H1 (cell line): ENCODE measurements around the gene HMMR. TPM values are rescaled to one million over a fixed set of nuclear protein-coding genes. Genes with fewer than 3 reads are reported as not detected.

Source experiments
- CTCF ChIA-PET: fragments of 300-600 bp; sonication (Branson Sonifier 250); formaldehyde crosslinking; loops from one replicate; lab custom pipeline; 2021; ENCODE audit not compliant: partially characterized antibody; lab: Charles Lee
- POLR2A ChIA-PET: fragments of 300-600 bp; sonication (Branson Sonifier 250); formaldehyde crosslinking; loops from one replicate; lab custom pipeline; 2021; ENCODE audit warnings: inconsistent platforms; ENCODE audit not compliant: partially characterized antibody; lab: Charles Lee
- DNase-seq, 2 experiments: peaks; one replicate each; pipeline versions ENCODE4 v3.0.0 to v3.0.0-alpha.2; 2010 to 2022; ENCODE audit warnings: low spot score in 2 of 2, low read depth in 1 of 2, mixed read lengths in 1 of 2
- FAIRE-seq: peaks from 2 replicates; lab custom pipeline; 2011; peaks lifted over from hg19 to GRCh38; lab: Jason Lieb, UNC
- H2AFZ ChIP-seq: 2 replicates; pipeline ENCODE4 v1.8.1; 2012; ENCODE audit warnings: low read length, inconsistent platforms
- H2AK5ac ChIP-seq: 2 replicates; pipeline ENCODE4 v1.6.1; 2013; ENCODE audit warnings: low read depth, low read length
- H2BK120ac ChIP-seq: replicated peaks from 2 replicates; pipeline ENCODE3; 2013; ENCODE audit warnings: low read depth, low read length, inconsistent platforms
- H2BK12ac ChIP-seq: 2 replicates; pipeline ENCODE4 v1.6.1; 2013; ENCODE audit warnings: low read depth, low read length
- H2BK15ac ChIP-seq: 2 replicates; pipeline ENCODE4 v1.6.1; 2013; ENCODE audit warnings: low read length
- H2BK20ac ChIP-seq: 2 replicates; pipeline ENCODE4 v1.6.1; 2013; ENCODE audit warnings: low read length
- H2BK5ac ChIP-seq: 2 replicates; pipeline ENCODE4 v1.6.1; 2013; ENCODE audit warnings: low read depth, low read length
- H3K14ac ChIP-seq: 2 replicates; pipeline ENCODE4 v1.6.1; 2013; ENCODE audit warnings: inconsistent platforms; ENCODE audit not compliant: insufficient read length
- H3K18ac ChIP-seq: 2 replicates; pipeline ENCODE4 v1.6.1; 2013; ENCODE audit warnings: low read length; ENCODE audit errors: extremely low read depth
- H3K23ac ChIP-seq: 2 replicates; pipeline ENCODE4 v1.6.1; 2013; ENCODE audit warnings: inconsistent platforms; ENCODE audit not compliant: insufficient read length
- H3K23me2 ChIP-seq: 2 replicates; pipeline ENCODE4 v1.6.1; 2013; ENCODE audit warnings: low read depth, low read length
- H3K27ac ChIP-seq: 2 replicates; pipeline ENCODE4 v1.6.1; 2011; ENCODE audit warnings: low read depth, low read length, inconsistent platforms
- H3K27me3 ChIP-seq, 4 experiments: replicated peaks in 1 of 4; 1 replicate in 1 of 4; 2 replicates in 3 of 4; pipeline versions ENCODE4 v1.6.1 to v1.8.1; 2011 to 2013; ENCODE audit warnings: low read length in 3 of 4, mild to moderate bottlenecking in 3 of 4, inconsistent platforms in 2 of 4, mixed read lengths in 2 of 4, moderate library complexity in 1 of 4; ENCODE audit not compliant: control insufficient read depth in 3 of 4, insufficient read depth in 3 of 4; ENCODE audit errors: extremely low read depth in 1 of 4
- H3K36me3 ChIP-seq, 4 experiments: 2 replicates each; pipeline versions ENCODE4 v1.6.1 to v1.8.1; 2011 to 2013; ENCODE audit warnings: mild to moderate bottlenecking in 4 of 4, low read length in 3 of 4, moderate library complexity in 2 of 4, control low read depth in 1 of 4, inconsistent platforms in 1 of 4; ENCODE audit not compliant: insufficient read depth in 4 of 4, control insufficient read depth in 2 of 4
- H3K4ac ChIP-seq: replicated peaks from 2 replicates; pipeline ENCODE3; 2013; ENCODE audit warnings: low read length, low read depth, mixed read lengths, inconsistent platforms; ENCODE audit not compliant: insufficient read length
- H3K4me1 ChIP-seq, 4 experiments: replicated peaks in 1 of 4; 1 replicate in 1 of 4; 2 replicates in 3 of 4; pipeline versions ENCODE4 v1.6.1 to v1.8.1; 2011 to 2013; ENCODE audit warnings: low read length in 3 of 4, inconsistent platforms in 2 of 4, mixed read lengths in 1 of 4; ENCODE audit not compliant: insufficient read depth in 4 of 4, control insufficient read depth in 3 of 4
- H3K4me2 ChIP-seq, 2 experiments: 2 replicates each; pipeline versions ENCODE4 v1.6.1 to v1.8.1; 2011 to 2013; ENCODE audit warnings: low read depth in 2 of 2, low read length in 2 of 2, control low read depth in 1 of 2, inconsistent platforms in 1 of 2, mild to moderate bottlenecking in 1 of 2; ENCODE audit not compliant: insufficient read depth in 1 of 2
- H3K4me3 ChIP-seq, 4 experiments: fragments of 200-600, 300-600 bp in 1 of 4; sonication (generic), shearing (Covaris generic), sonication (Bioruptor Twin) in 1 of 4; 2 replicates each; pipeline versions ENCODE4 v1.5.1 to v1.8.1; 2011 to 2016; ENCODE audit warnings: low read length in 4 of 4, low read depth in 3 of 4, control low read depth in 2 of 4, inconsistent platforms in 2 of 4, mild to moderate bottlenecking in 2 of 4, mixed read lengths in 1 of 4, moderate library complexity in 1 of 4; ENCODE audit not compliant: insufficient read depth in 2 of 4; ENCODE audit errors: extremely low read depth in 1 of 4
- H3K56ac ChIP-seq: replicated peaks from 2 replicates; pipeline ENCODE3; 2013; ENCODE audit warnings: low read depth, mild to moderate bottlenecking, mixed read lengths, low read length, inconsistent platforms; ENCODE audit not compliant: insufficient read length
- H3K79me1 ChIP-seq: 2 replicates; pipeline ENCODE4 v1.6.1; 2013; ENCODE audit warnings: low read depth, low read length, control low read depth
- H3K79me2 ChIP-seq, 2 experiments: 2 replicates each; pipeline versions ENCODE4 v1.6.1 to v1.8.1; 2012 to 2013; ENCODE audit warnings: low read length in 2 of 2, mild to moderate bottlenecking in 2 of 2, inconsistent platforms in 1 of 2; ENCODE audit not compliant: insufficient read depth in 2 of 2, control insufficient read depth in 1 of 2
- H3K9ac ChIP-seq, 4 experiments: replicated peaks in 1 of 4; 1 replicate in 1 of 4; 2 replicates in 3 of 4; pipeline versions ENCODE4 v1.6.1 to v1.8.1; 2011 to 2013; ENCODE audit warnings: low read depth in 3 of 4, low read length in 3 of 4, control low read depth in 2 of 4, mild to moderate bottlenecking in 2 of 4, moderate library complexity in 2 of 4, inconsistent platforms in 1 of 4; ENCODE audit errors: extremely low read depth in 1 of 4
- H3K9me3 ChIP-seq, 2 experiments: 2 replicates each; pipeline versions ENCODE4 v1.6.1 to v1.8.1; 2012 to 2013; ENCODE audit warnings: mild to moderate bottlenecking in 2 of 2, moderate library complexity in 2 of 2, control low read depth in 1 of 2, inconsistent platforms in 1 of 2, low read depth in 1 of 2, low read length in 1 of 2, mixed read lengths in 1 of 2; ENCODE audit not compliant: insufficient read depth in 2 of 2
- H4K20me1 ChIP-seq, 2 experiments: replicated peaks in 1 of 2; 2 replicates each; pipeline versions ENCODE3 to v1.8.1; 2011 to 2013; ENCODE audit warnings: inconsistent platforms in 2 of 2, low read length in 2 of 2, mild to moderate bottlenecking in 1 of 2; ENCODE audit not compliant: insufficient read depth in 2 of 2, control insufficient read depth in 1 of 2
- H4K5ac ChIP-seq: 2 replicates; pipeline ENCODE4 v1.6.1; 2013; ENCODE audit warnings: low read length, low read depth, mixed read lengths, inconsistent platforms; ENCODE audit not compliant: insufficient read length
- H4K8ac ChIP-seq: 2 replicates; pipeline ENCODE4 v1.8.0; 2013; ENCODE audit warnings: mild to moderate bottlenecking, moderate library complexity, low read length, inconsistent platforms; ENCODE audit not compliant: insufficient read depth; ENCODE audit errors: extremely low read depth
- H4K91ac ChIP-seq: replicated peaks from 2 replicates; pipeline ENCODE3; 2013; ENCODE audit warnings: low read length, mixed read lengths, inconsistent platforms; ENCODE audit not compliant: insufficient read length
- BACH1 ChIP-seq: IDR thresholded peaks from 2 replicates; pipeline ENCODE4 v1.6.1; 2012; ENCODE audit warnings: low read length, improper control_type of control experiment
- SP1 ChIP-seq: IDR thresholded peaks from 2 replicates; pipeline ENCODE4 v1.6.1; 2011; ENCODE audit warnings: low read depth, low read length
- WGBS, 2 experiments: shearing (Covaris generic) in 1 of 2; methylation state at CpG; one replicate each; pipeline versions ENCODE4 v1.1.6 to v1.1.7; 2013 to 2015; ENCODE audit warnings: low lambda C conversion rate in 2 of 2, mixed read lengths in 2 of 2, inconsistent platforms in 1 of 2, low coverage in 1 of 2, missing lambda C conversion rate in 1 of 2; ENCODE audit not compliant: insufficient replicate concordance in 2 of 2, insufficient coverage in 1 of 2, insufficient read length in 1 of 2; ENCODE audit errors: extremely low coverage in 1 of 2, missing lambda C conversion rate in 1 of 2; 5-methylcytosine and 5-hydroxymethylcytosine counted together
- polyA plus RNA-seq, 7 experiments: library from polyadenylated mRNA; depleted of rRNA in 3 of 7; stranded (reverse) in 5 of 7; unstranded in 2 of 7; fragments of >200 nt in 5 of 7; fragments of 200-250 nt in 2 of 7; gene quantifications; 1 replicate in 5 of 7; 2 replicates in 1 of 7; 4 replicates in 1 of 7; pipeline versions ENCODE4 v1.2.1 to v1.2.3, GENCODE V29; 2011 to 2013; ENCODE audit warnings: missing spikeins in 2 of 7, mixed read lengths in 2 of 7
- total RNA-seq: library from RNA; stranded (reverse); fragmentation: NEBNext Ultra II Directional; extraction: Animal tissue kit (Norgen Biotek cat#: 25700); gene quantifications from 2 replicates; pipeline ENCODE4 v1.2.1, GENCODE V29; 2021

The HMMR gene
- total and polyA plus RNA-seq, 2 of the 8 experiments (the other 6 are each of a cell fraction or from before 2014, with no cell fraction given) = 17.5 to 77.3 TPM

- WGBS, 2 experiments = 91% methylated on average over 3 of the region's 3 CpGs; no CpG with 5 or more reads in 1 of the 2 experiments
- no peak overlapping the region for H3K4me3 ChIP-seq
- no peak overlapping the region for H2BK120ac ChIP-seq
- CTCF ChIA-PET = interaction anchor here (1.2 to 1.6 kb wide), 2 partner anchors 25 to 26 kb away, joined by 3 read pairs; no protein-coding TSS in a partner anchor
- no peak overlapping the region for H2BK15ac ChIP-seq
- POLR2A ChIA-PET = interaction anchor here (0.9 kb wide), 1 partner anchor 20 kb away, joined by 3 read pairs; no protein-coding TSS in a partner anchor
- H3K56ac ChIP-seq = no peak overlapping the region
- no peak overlapping the region for H3K4me2 ChIP-seq
- no peaks in the 10 kb centered on the region for H3K27me3 ChIP-seq
- H3K23me2 ChIP-seq = peaks cover 4% of the 10 kb centered on the region; the same call in 1 of the 2 replicates
- H3K79me2 ChIP-seq = peaks cover 14 to 23% of the 10 kb centered on the region in 2 experiments
- FAIRE-seq (no peak), DNase-seq (no peak)
- H2BK5ac ChIP-seq = no peak overlapping the region
- no peak overlapping the region for H3K27ac ChIP-seq
- H3K4ac ChIP-seq = no peak overlapping the region
- no peak overlapping the region for H3K9ac ChIP-seq
- H3K9me3 ChIP-seq = no peaks in the 10 kb centered on the region
- no peak overlapping the region for H3K23ac ChIP-seq
- no peaks in the 10 kb centered on the region for H3K79me1 ChIP-seq
- no peak overlapping the region for H2AK5ac ChIP-seq
- H2AFZ ChIP-seq = no peak overlapping the region
- peaks cover 0 to 5% (median 4%) of the 10 kb centered on the region in 4 experiments; a peak in 4 of 8 replicates for H3K36me3 ChIP-seq
- no peak overlapping the region for H4K8ac ChIP-seq
- no peak overlapping the region for H2BK12ac ChIP-seq
- peaks cover 0 to 3% (median under 1%) of the 10 kb centered on the region in 4 experiments; a peak in 2 of 7 replicates for H3K4me1 ChIP-seq
- peaks cover 4 to 10% of the 10 kb centered on the region in 2 experiments for H4K20me1 ChIP-seq
- no peak overlapping the region for H2BK20ac ChIP-seq
- H3K18ac ChIP-seq = no peak overlapping the region
- H4K5ac ChIP-seq = no peak overlapping the region
- no peak overlapping the region for H4K91ac ChIP-seq
- H3K14ac ChIP-seq = no peak overlapping the region
- TF ChIP-seq SP1 = no peak
- no peak for TF ChIP-seq BACH1
Measured at GRCh38 chr5:163434401-163434866, 26.0 kb upstream of the HMMR start.
